ENCODE data around the gene BRAP. TPM values are rescaled to one million over a fixed set of nuclear protein-coding genes. Genes with fewer than 3 reads are reported as not detected.

Gene BRAP
- total RNA-seq, 1 experiment from 2014 or later = 18.3 TPM

- CTCF ChIA-PET = interaction anchor here (0.8 to 1.8 kb wide), 2 partner anchors 22 to 126 kb away, joined by 3 to 10 read pairs; no protein-coding TSS in a partner anchor
- Mint-ChIP-seq H3K4me1 (peaks cover 26% of the 10 kb centered on the region), H3K27ac (peak overlapping the region; percentile 94), H3K4me3 (peak overlapping the region; percentile 99), H3K27me3 (ENCODE audit: low read depth) (no peaks in the 10 kb centered on the region; the same call in 1 of the 2 replicates), H3K9me3 (no peaks in the 10 kb centered on the region), H3K36me3 (peaks cover 17% of the 10 kb centered on the region)
- POLR2A ChIA-PET = interaction anchor here (1.2 kb wide), 1 partner anchor 23 kb away, joined by 4 read pairs; no protein-coding TSS in a partner anchor
- ATAC-seq (no peak), DNase-seq (ENCODE audit: low spot score) (no peak)
- TF ChIP-seq JAZF1 (CRISPR knock-in tag; IDR thresholded peaks at IDR 0.05) (no peak), TCF7 (CRISPR knock-in tag; IDR thresholded peaks at IDR 0.05; ENCODE audit: low read depth) (no peak), E2F1 (CRISPR knock-in tag; IDR thresholded peaks at IDR 0.05) (no peak), ATF2 (CRISPR knock-in tag; IDR thresholded peaks at IDR 0.05; ENCODE audit: borderline replicate concordance, low read depth) (no peak), NR3C1 (CRISPR knock-in tag; conservative IDR thresholded peaks at IDR 0.05; ENCODE audit: low read depth) (no peak), ERG (CRISPR knock-in tag; IDR thresholded peaks at IDR 0.05) (no peak), ESRRA (CRISPR knock-in tag; IDR thresholded peaks at IDR 0.05; ENCODE audit: borderline replicate concordance) (no peak), ZNF671 (CRISPR knock-in tag; IDR thresholded peaks at IDR 0.05) (no peak), ZNF138 (CRISPR knock-in tag; conservative IDR thresholded peaks at IDR 0.05) (no peak), MAX (CRISPR knock-in tag; IDR thresholded peaks at IDR 0.05) (no peak), ZNF232 (CRISPR knock-in tag; IDR thresholded peaks at IDR 0.05) (no peak), FOXJ3 (CRISPR knock-in tag; IDR thresholded peaks at IDR 0.05; ENCODE audit: borderline replicate concordance) (no peak), ZBTB43 (CRISPR knock-in tag; IDR thresholded peaks at IDR 0.05) (no peak), HMGXB4 (CRISPR knock-in tag; IDR thresholded peaks at IDR 0.05) (no peak), FOXP4 (CRISPR knock-in tag; IDR thresholded peaks at IDR 0.05) (no peak), NR2C2 (CRISPR knock-in tag; IDR thresholded peaks at IDR 0.05) (no peak), CTCF (IDR thresholded peaks at IDR 0.05) (no peak), CDX4 (CRISPR knock-in tag; IDR thresholded peaks at IDR 0.05; ENCODE audit: borderline replicate concordance) (no peak), RELA (CRISPR knock-in tag; IDR thresholded peaks at IDR 0.05; ENCODE audit: borderline replicate concordance) (no peak), ATF6 (CRISPR knock-in tag; IDR thresholded peaks at IDR 0.05) (no peak)
These were observed 884 bp upstream of the BRAP start for GRCh38 chr12:111686574-111687105.

All from WTC11 (cell line).